ENCODE measurements around the gene EIF3K.

EIF3K gene

GRCh38 chr19:38684862-38685665 lies 66.1 kb downstream of the EIF3K start:
- no peak for DNase-seq (ENCODE audit: low read depth)

GRCh38 chr19:38685666-38686529 lies 66.9 kb downstream of the EIF3K start:
- no peak for DNase-seq (ENCODE audit: low read depth)

DNA sequence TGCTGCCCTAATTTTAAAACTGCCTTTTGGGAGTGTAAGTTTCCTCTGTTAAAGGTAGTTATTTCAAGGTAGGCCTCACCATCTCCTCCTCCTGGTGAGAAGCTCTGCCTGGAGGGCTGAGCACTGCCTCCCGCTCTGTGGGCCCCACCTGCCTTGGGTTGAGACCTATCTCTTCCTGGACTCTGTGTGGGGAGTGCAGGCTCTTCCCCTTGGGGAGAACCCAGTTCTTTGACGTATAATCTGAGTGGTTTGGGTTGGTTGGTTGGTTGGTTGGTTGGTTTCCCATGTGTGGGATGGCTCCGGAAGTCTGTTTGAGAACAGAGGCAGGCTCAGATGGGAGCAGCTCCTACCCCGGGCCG lies 67.5 kb downstream of the EIF3K start:
- DNase-seq (ENCODE audit: low read depth), result no peak
